Skeletal muscle satellite cell (primary cell): ENCODE data around the gene LRP1B.

Source experiments
- H3K27me3 ChIP-seq: 2 replicates; pipeline ENCODE4 v1.7.0; 2013; ENCODE audit warnings: low read length; ENCODE audit not compliant: control insufficient read depth, insufficient read depth
- H3K36me3 ChIP-seq: 2 replicates; pipeline ENCODE4 v1.7.0; 2013; ENCODE audit warnings: mild to moderate bottlenecking, control low read depth, low read length; ENCODE audit not compliant: insufficient read depth
- H3K4me1 ChIP-seq: 2 replicates; pipeline ENCODE4 v1.7.0; 2013; ENCODE audit warnings: low read length; ENCODE audit not compliant: control insufficient read depth, insufficient read depth
- H3K4me2 ChIP-seq: 2 replicates; pipeline ENCODE4 v1.7.0; 2013; ENCODE audit warnings: mild to moderate bottlenecking, low read length
- H3K4me3 ChIP-seq: 2 replicates; pipeline ENCODE4 v1.7.0; 2013; ENCODE audit warnings: low read length
- H3K9ac ChIP-seq: 2 replicates; pipeline ENCODE4 v1.7.0; 2013; ENCODE audit warnings: mild to moderate bottlenecking, low read depth, low read length, moderate library complexity
- H3K9me3 ChIP-seq: replicated peaks from 2 replicates; pipeline ENCODE4 v1.7.0; 2013; ENCODE audit warnings: mild to moderate bottlenecking, control low read depth, low read length

Gene LRP1B

GRCh38 chr2:142037744-142038143 is 93.1 kb downstream of the LRP1B start:
- Histone ChIP-seq H3K36me3 (no peaks in the 10 kb centered on the region), H3K4me1 (peaks cover 16% of the 10 kb centered on the region), H3K9ac (no peak overlapping the region), H3K4me2 (no peak overlapping the region), H3K9me3 (no peaks in the 10 kb centered on the region), H3K27me3 (no peaks in the 10 kb centered on the region), H3K4me3 (no peak overlapping the region)

DNA sequence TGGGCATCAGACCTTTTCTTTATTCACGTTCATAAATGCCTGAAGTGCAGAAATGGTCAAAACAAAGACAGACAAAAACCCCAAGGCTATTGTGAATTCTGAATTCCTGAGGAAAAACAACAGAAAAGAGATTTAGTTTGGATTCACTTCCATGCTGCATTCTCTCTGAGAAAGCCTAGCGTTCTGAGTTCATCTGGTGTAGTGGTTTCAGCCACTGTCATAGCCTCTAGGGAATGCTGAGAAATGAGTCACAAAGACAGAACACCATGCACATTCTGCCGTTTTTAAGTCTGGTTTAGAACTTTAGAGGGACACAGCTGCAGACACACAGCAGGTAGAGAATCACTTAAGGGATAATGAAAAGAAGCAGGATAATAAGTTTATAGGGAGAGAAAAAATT is 93.8 kb downstream of the LRP1B start:
- no peak overlapping the region for H3K9ac ChIP-seq
- H3K9me3 ChIP-seq, result no peaks in the 10 kb centered on the region
- H3K36me3 ChIP-seq, result no peaks in the 10 kb centered on the region
- no peaks in the 10 kb centered on the region for H3K27me3 ChIP-seq
- peaks cover 16% of the 10 kb centered on the region for H3K4me1 ChIP-seq
- no peak overlapping the region for H3K4me2 ChIP-seq
- H3K4me3 ChIP-seq, result no peak overlapping the region

GRCh38 chr2:142033393-142033792 is 97.4 kb downstream of the LRP1B start:
- Histone ChIP-seq H3K4me3 (no peak overlapping the region), H3K27me3 (no peaks in the 10 kb centered on the region), H3K4me1 (peaks cover 5% of the 10 kb centered on the region), H3K4me2 (no peak overlapping the region), H3K9me3 (no peaks in the 10 kb centered on the region), H3K36me3 (no peaks in the 10 kb centered on the region), H3K9ac (no peak overlapping the region)

DNA sequence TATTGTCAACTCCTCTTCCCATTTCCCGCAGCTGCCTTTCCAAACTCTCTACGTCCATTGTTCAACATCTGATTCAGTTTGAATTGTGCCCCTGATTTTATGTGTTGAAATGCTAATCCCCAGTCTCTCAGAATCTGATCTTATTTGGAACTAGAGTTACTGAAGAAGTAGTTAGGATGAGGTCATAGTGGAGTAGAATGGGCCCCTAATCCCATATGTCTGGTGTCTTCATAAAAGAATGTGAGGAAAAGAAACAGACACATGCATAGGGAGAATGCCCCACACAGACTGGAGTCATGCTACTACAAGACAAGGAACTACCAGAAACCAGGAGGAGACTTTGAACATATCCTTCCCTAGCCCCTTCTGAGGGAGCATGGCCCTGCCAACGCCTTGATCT is 99.2 kb downstream of the LRP1B start:
- Histone ChIP-seq H3K4me2 (no peak overlapping the region), H3K27me3 (no peaks in the 10 kb centered on the region), H3K9me3 (no peaks in the 10 kb centered on the region), H3K4me1 (no peaks in the 10 kb centered on the region), H3K36me3 (no peaks in the 10 kb centered on the region), H3K9ac (no peak overlapping the region), H3K4me3 (no peak overlapping the region)

DNA sequence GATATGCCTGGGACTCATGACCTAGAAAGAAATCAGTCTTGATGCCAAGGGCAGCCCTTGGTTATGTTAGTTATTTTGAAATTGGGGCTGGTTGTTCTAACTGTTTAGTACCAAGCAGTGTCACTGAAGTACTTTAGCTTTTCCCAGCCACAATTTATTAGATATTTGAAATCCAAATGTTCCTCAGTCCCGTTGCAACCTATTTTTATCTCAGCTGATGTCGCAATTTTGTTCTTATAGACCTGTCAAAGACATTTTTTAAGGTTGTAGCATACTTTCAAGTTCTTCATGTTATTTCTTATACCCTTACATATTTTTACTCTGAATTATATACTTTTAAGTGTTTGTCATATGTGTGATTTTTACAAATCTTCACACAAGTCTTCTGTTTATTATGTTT is 100.1 kb downstream of the LRP1B start:
- no peak overlapping the region for H3K9ac ChIP-seq
- H3K9me3 ChIP-seq, result no peaks in the 10 kb centered on the region
- no peaks in the 10 kb centered on the region for H3K4me1 ChIP-seq
- H3K4me2 ChIP-seq, result no peak overlapping the region
- H3K4me3 ChIP-seq, result no peak overlapping the region
- no peaks in the 10 kb centered on the region for H3K27me3 ChIP-seq
- H3K36me3 ChIP-seq, result no peaks in the 10 kb centered on the region

DNA sequence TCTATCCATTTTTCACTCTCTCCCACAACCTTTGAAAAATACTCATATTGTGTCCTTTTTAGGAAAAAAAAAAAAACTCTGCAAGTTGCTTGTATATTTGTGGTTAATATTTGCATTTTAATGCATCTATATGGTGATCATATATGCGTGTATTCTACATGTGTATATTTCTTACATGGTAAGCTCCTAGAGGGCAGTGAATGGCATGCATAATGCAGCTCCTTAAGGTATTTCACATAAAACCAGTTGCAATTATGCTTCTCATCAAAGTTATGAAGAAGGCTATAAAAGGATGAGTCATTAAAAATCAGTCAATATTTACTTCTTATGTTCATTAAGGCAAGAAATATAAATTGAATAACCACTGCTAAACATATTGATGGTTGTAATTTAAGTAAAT is 100.8 kb downstream of the LRP1B start:
- Histone ChIP-seq H3K4me1 (no peaks in the 10 kb centered on the region), H3K9ac (no peak overlapping the region), H3K4me2 (no peak overlapping the region), H3K9me3 (no peaks in the 10 kb centered on the region), H3K36me3 (no peaks in the 10 kb centered on the region), H3K4me3 (no peak overlapping the region), H3K27me3 (no peaks in the 10 kb centered on the region)

GRCh38 chr2:142025394-142025793 is 105.4 kb downstream of the LRP1B start:
- Histone ChIP-seq H3K4me1 (no peaks in the 10 kb centered on the region), H3K4me2 (no peak overlapping the region), H3K9ac (no peak overlapping the region), H3K36me3 (no peaks in the 10 kb centered on the region), H3K27me3 (no peaks in the 10 kb centered on the region), H3K4me3 (no peak overlapping the region), H3K9me3 (no peaks in the 10 kb centered on the region)

GRCh38 chr2:142020368-142020767 is 110.4 kb downstream of the LRP1B start:
- H3K9ac ChIP-seq, result no peak overlapping the region
- no peak overlapping the region for H3K4me3 ChIP-seq
- H3K9me3 ChIP-seq, result no peaks in the 10 kb centered on the region
- no peak overlapping the region for H3K4me2 ChIP-seq
- no peaks in the 10 kb centered on the region for H3K36me3 ChIP-seq
- H3K4me1 ChIP-seq, result no peaks in the 10 kb centered on the region
- no peaks in the 10 kb centered on the region for H3K27me3 ChIP-seq

- H3K9me3 ChIP-seq, result no peaks in the 10 kb centered on the region
- H3K9ac ChIP-seq, result no peak overlapping the region
- H3K4me2 ChIP-seq, result no peak overlapping the region
- no peaks in the 10 kb centered on the region for H3K27me3 ChIP-seq
- no peaks in the 10 kb centered on the region for H3K36me3 ChIP-seq
- no peak overlapping the region for H3K4me3 ChIP-seq
- H3K4me1 ChIP-seq, result no peaks in the 10 kb centered on the region
Observed at GRCh38 chr2:142014536-142014935, 116.3 kb downstream of the LRP1B start.

DNA sequence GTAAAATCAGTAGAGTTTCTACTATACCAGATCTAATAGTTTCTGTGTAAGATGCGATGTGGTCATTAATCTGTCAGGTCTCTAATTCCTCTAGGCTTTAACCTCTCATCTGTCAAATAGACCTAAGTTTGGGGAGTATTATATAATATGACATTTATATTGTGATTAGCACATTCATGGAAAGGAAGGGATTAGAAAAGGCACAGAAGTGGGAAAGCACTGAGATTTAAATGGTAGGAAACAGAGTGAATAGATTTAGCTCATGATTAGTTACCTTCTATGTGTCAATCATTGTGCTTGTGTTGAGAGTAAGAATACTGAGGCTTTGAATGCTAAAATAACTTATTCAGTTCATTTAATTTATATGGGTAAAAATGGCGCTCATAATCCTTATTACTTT is 118.0 kb downstream of the LRP1B start:
- Histone ChIP-seq H3K4me1 (no peaks in the 10 kb centered on the region), H3K4me2 (no peak overlapping the region), H3K36me3 (no peaks in the 10 kb centered on the region), H3K9me3 (no peaks in the 10 kb centered on the region), H3K27me3 (no peaks in the 10 kb centered on the region), H3K9ac (no peak overlapping the region), H3K4me3 (no peak overlapping the region)

DNA sequence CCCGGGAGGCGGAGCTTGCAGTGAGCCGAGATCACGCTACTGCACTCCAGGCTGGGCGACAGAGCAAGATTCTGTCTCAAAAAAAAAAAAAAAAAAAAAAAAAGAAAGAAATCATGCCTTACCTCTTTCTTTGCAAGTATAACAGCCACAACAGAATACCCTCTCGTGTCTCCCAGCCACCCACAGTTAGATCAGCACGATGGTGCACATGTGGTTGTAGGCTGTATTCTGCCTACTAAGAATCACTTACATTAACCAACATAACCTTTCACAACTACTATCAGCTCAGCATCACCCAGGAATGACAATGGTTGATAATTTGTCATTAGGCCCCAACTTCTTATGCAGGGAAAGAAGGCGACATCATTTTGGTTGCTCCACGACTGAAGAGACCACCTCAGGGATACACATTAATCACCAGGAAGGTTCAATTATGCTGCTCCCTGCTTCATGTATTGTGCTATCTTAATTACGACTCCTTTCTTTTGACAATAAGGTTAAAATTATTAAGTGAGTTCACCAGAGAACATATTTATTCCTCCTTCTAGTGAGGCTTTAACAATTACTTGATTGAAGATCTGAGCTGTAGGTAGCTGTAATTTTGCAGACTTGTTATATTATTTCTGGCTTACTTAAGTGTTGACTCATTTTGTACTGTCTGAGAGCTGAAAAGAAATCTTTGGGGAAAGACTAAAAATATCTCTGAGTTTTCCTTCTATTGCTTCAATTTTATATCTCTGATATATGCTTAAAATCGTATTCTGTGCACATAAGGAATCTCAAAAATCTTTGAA is 120.1 kb downstream of the LRP1B start:
- H3K4me1 ChIP-seq, result no peaks in the 10 kb centered on the region
- no peaks in the 10 kb centered on the region for H3K36me3 ChIP-seq
- no peaks in the 10 kb centered on the region for H3K27me3 ChIP-seq
- no peak overlapping the region for H3K9ac ChIP-seq
- H3K4me3 ChIP-seq, result no peak overlapping the region
- no peaks in the 10 kb centered on the region for H3K9me3 ChIP-seq
- H3K4me2 ChIP-seq, result no peak overlapping the region

- Histone ChIP-seq H3K36me3 (no peaks in the 10 kb centered on the region), H3K4me2 (no peak overlapping the region), H3K27me3 (no peaks in the 10 kb centered on the region), H3K9me3 (no peaks in the 10 kb centered on the region), H3K4me1 (no peaks in the 10 kb centered on the region), H3K4me3 (no peak overlapping the region), H3K9ac (no peak overlapping the region)
Observed at GRCh38 chr2:142008135-142008744, 122.6 kb downstream of the LRP1B start.
